Stimulated activated CD8-positive, alpha-beta memory T cell treated with anti-CD3 and anti-CD28 coated beads, Interleukin-2, amount 100 ng/mL, for 48 hours (primary cell): ENCODE results near the gene SOHLH1.

Experiments
- DNase-seq, 2 donors: peaks; one replicate each; pipeline ENCODE4 v3.0.0-alpha.2; 2020; ENCODE audit warnings: low read depth in 2 of 2

Gene SOHLH1

GRCh38 chr9:135661816-135662560 is 37.3 kb downstream of the SOHLH1 start:
- DNase-seq = no peak

GRCh38 chr9:135660407-135660806 is 38.9 kb downstream of the SOHLH1 start:
- no peak for DNase-seq

- DNase-seq = no peak
Observed at GRCh38 chr9:135659252-135659651, 40.0 kb downstream of the SOHLH1 start.

GRCh38 chr9:135657416-135657815 is 41.9 kb downstream of the SOHLH1 start:
- no peak for DNase-seq

DNA sequence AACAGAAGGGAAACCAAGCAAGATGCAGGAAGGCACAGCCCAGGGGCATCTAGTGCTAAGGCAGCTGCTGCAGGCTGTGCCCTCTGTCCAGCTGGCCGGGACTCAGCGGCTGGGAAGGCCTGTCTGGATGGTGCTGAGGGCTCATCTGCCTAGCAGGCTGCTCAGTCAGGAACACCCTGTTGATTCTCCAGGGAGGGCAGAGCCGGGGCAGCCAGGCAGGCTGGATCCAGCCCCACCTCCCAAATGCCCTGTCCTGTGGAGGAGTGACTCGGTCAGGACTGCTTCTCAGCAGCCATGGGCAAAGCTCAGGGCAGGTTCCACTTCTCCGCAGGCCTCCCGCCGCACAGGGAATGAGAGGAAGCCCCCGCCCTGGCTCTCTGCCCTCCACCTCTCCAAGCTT is 44.0 kb downstream of the SOHLH1 start:
- DNase-seq = no peak

- DNase-seq = no peak
Observed at GRCh38 chr9:135650408-135650807, 48.9 kb downstream of the SOHLH1 start.

- no peak for DNase-seq
Observed at GRCh38 chr9:135649508-135649907, 49.8 kb downstream of the SOHLH1 start.

GRCh38 chr9:135648494-135649410 is 50.5 kb downstream of the SOHLH1 start:
- no peak for DNase-seq

DNA sequence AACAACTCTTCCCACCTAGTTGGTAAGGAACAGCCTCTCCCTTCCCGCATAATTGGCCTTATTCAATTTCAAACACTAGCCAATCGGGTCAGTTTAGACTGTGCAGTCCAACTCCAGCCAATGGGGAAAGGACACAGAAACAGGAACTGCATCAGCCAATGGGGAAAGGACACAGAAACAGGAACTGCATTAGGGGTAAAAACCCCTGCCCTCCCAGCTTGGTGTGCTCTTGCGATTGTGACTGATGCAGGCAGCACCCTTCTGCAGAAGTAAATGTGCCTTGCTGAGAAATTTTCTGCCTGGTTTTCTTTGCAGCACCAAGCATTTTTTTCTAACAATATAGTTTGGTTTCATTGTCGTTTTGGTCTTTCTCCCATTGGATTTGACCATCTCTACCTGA is 51.4 kb downstream of the SOHLH1 start:
- no peak for DNase-seq

DNA sequence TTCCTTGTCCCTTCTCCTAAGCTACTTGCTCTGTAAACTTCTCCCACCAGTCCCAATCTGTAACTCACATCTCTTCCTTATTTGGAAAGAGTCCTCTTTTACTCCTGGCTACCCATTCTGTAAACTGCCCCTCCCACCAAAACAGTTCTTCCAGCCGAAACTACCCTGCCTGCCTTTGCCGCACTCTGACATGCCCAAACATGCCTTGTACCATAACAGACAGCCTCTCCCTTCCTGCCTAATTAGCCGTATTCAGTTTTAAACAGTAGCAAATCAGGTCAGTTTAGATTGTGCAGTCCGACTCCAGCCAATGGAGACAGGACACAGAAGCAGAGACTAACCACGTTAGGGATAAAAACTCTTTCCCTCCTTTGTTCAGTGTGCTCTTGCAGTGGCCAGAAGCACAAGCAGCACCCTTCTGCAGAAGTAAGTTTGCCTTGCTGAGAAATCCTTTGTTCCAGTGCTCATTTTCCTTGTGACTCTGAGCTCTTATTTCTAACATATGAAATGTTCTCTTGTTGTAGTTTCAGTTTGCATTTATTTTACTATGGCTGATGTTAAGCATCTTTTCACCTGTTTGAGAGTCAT is 54.6 kb downstream of the SOHLH1 start:
- no peak for DNase-seq
